Colonic mucosa (tissue), 4 donors: ENCODE data around the gene RHEBL1. TPM values are rescaled to one million over a fixed set of nuclear protein-coding genes. Genes with fewer than 3 reads are reported as not detected.

Experiments used
- DNase-seq: peaks from one replicate; pipeline ENCODE4 v3.0.0-alpha.2; 2020
- H3K27ac ChIP-seq: fragments of 200-600 bp; one replicate; pipeline ENCODE4 v1.8.0; 2021
- H3K27me3 ChIP-seq: fragments of 200-600 bp; one replicate; pipeline ENCODE4 v1.8.0; 2021
- H3K36me3 ChIP-seq: fragments of 200-600 bp; one replicate; pipeline ENCODE4 v1.8.0; 2021
- H3K4me1 ChIP-seq: fragments of 200-600 bp; one replicate; pipeline ENCODE4 v1.8.0; 2021; ENCODE audit warnings: mild to moderate bottlenecking
- H3K4me3 ChIP-seq: fragments of 200-600 bp; one replicate; pipeline ENCODE4 v1.8.0; 2021
- H3K9ac ChIP-seq, 2 donors: one replicate each; pipeline ENCODE4 v1.7.0; 2013; ENCODE audit warnings: control low read depth in 2 of 2, low read depth in 2 of 2, low read length in 2 of 2
- H3K9me3 ChIP-seq: fragments of 200-600 bp; one replicate; pipeline ENCODE4 v1.8.0; 2021
- CTCF ChIP-seq: fragments of 200-600 bp; IDR thresholded peaks from one replicate; pipeline ENCODE4 v1.8.0; 2022; ENCODE audit warnings: antibody characterized with exemption, mild to moderate bottlenecking
- intact Hi-C: fragments of 100-400 bp; cut with DNase I; formaldehyde crosslinking; loops from one replicate; pipeline ENCODE4 v1.14.1; 2022
- total RNA-seq, 2 donors: library from RNA; stranded (reverse); fragmentation: NEBNext Ultra II Directional in 1 of 2; extraction: Animal tissue kit (Norgen Biotek cat#: 25700) in 1 of 2; gene quantifications; one replicate each; pipeline ENCODE4 v1.2.1, GENCODE V29; 2021
- donor health status: healthy.
- donor health status: DM: no; HTN: no; CAD: no.
- donor health status: DM: no; HTN: no; CAD: no.

The RHEBL1 gene
- total RNA-seq, 2 donors from 2014 or later, result 0.27 to 0.32 TPM

- H3K4me3 ChIP-seq, result peak overlapping the region; percentile 98
- peaks cover 3% of the 10 kb centered on the region for H3K36me3 ChIP-seq
- H3K27ac ChIP-seq, result peak overlapping the region; percentile 98
- H3K27me3 ChIP-seq, result no peaks in the 10 kb centered on the region
- H3K4me1 ChIP-seq, result peaks cover 10% of the 10 kb centered on the region
- intact Hi-C loops, result no loop called here
- TF ChIP-seq CTCF, result no peak
- H3K9ac ChIP-seq, result peak overlapping the region; percentile 19 to 96
- H3K9me3 ChIP-seq, result no peaks in the 10 kb centered on the region
- DNase-seq, result peak; percentile 81
Measured at GRCh38 chr12:49108958-49109404, 39.2 kb upstream of the RHEBL1 start.

GRCh38 chr12:49105504-49106084 lies 35.8 kb upstream of the RHEBL1 start:
- Histone ChIP-seq H3K27ac (no peak overlapping the region), H3K36me3 (peaks cover 17% of the 10 kb centered on the region), H3K9ac (no peak overlapping the region), H3K4me1 (peaks cover 10% of the 10 kb centered on the region), H3K27me3 (no peaks in the 10 kb centered on the region), H3K4me3 (no peak overlapping the region), H3K9me3 (no peaks in the 10 kb centered on the region)
- TF ChIP-seq CTCF, result no peak
- no peak for DNase-seq
- intact Hi-C loops, result no loop called here

DNA sequence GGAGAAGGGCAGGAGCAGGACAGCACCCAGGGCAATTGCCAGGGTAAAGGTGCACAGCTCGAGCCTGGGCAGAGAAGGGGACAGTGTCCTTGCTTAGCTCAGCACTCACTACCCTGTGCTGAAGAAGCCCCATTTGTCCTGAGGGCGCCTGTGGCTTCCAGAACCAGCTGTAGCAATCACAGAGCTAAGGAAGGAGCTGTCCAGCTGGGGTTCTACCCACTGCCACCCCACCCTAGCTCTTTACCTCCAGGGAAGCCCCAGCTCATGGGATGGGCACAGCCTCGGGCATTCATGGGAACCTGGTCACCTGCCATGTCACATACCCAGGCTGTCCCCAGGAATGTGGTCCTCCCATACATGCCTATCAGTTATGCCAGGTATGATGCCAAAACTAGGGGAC lies 35.0 kb upstream of the RHEBL1 start:
- peaks cover 17% of the 10 kb centered on the region for H3K36me3 ChIP-seq
- no peak for DNase-seq
- H3K9me3 ChIP-seq, result no peaks in the 10 kb centered on the region
- no peak overlapping the region for H3K9ac ChIP-seq
- no peak overlapping the region for H3K4me3 ChIP-seq
- no peaks in the 10 kb centered on the region for H3K27me3 ChIP-seq
- no peak overlapping the region for H3K27ac ChIP-seq
- intact Hi-C loops, result no loop called here
- peaks cover 10% of the 10 kb centered on the region for H3K4me1 ChIP-seq
- no peak for TF ChIP-seq CTCF

- Histone ChIP-seq H3K9ac (no peak overlapping the region), H3K4me3 (no peak overlapping the region), H3K4me1 (no peaks in the 10 kb centered on the region), H3K27me3 (no peaks in the 10 kb centered on the region), H3K9me3 (no peaks in the 10 kb centered on the region), H3K36me3 (peaks cover 21% of the 10 kb centered on the region), H3K27ac (no peak overlapping the region)
- no peak for DNase-seq
- no peak for TF ChIP-seq CTCF
- intact Hi-C loops, result no loop called here
Measured at GRCh38 chr12:49100380-49100779, 30.6 kb upstream of the RHEBL1 start.

GRCh38 chr12:49098703-49099102 lies 28.9 kb upstream of the RHEBL1 start:
- peaks cover 3% of the 10 kb centered on the region for H3K4me1 ChIP-seq
- TF ChIP-seq CTCF, result no peak
- no peak overlapping the region for H3K27ac ChIP-seq
- no peak overlapping the region for H3K9ac ChIP-seq
- no peak overlapping the region for H3K4me3 ChIP-seq
- peaks cover 18% of the 10 kb centered on the region for H3K36me3 ChIP-seq
- intact Hi-C loops, result loop anchor here (5.0 kb wide), 1 partner anchor 36 kb away; the partner anchor contains the start of gene KMT2D
- DNase-seq, result no peak
- no peaks in the 10 kb centered on the region for H3K9me3 ChIP-seq
- H3K27me3 ChIP-seq, result peaks cover 12% of the 10 kb centered on the region
